Thoracic aorta (tissue), 2 donors: ENCODE data around the gene RAB11FIP3. TPM values are rescaled to one million over a fixed set of nuclear protein-coding genes. Genes with fewer than 3 reads are reported as not detected.
A peak's percentile ranks its signal among the peaks of the same experiment; 100 is the strongest.
"Not testable (repeated sequence)": the region's sequence is repeated elsewhere in the genome, so short reads cannot be mapped to it uniquely, and the experiment has no call there.

Source experiments
- ATAC-seq: fragments of 150-250 bp; one replicate; pipeline ENCODE4 v1.8.0; 2017; ENCODE audit warnings: low read depth; ENCODE audit not compliant: insufficient number of reproducible peaks, low FRiP score
- DNase-seq: peaks from one replicate; pipeline ENCODE4 v3.0.0-alpha.2; 2020; ENCODE audit warnings: low spot score
- H3K27ac ChIP-seq, 2 donors: fragments of 200-600 bp; sonication (generic); 1 replicate in 1 of 2; 2 replicates in 1 of 2; pipeline ENCODE4 v1.5.1; 2016; ENCODE audit warnings: mild to moderate bottlenecking in 2 of 2, moderate library complexity in 2 of 2
- H3K27me3 ChIP-seq: fragments of 200-600 bp; sonication (generic); replicated peaks from 2 replicates; pipeline ENCODE4 v1.6.0; 2016; ENCODE audit warnings: mild to moderate bottlenecking; ENCODE audit not compliant: insufficient read depth
- H3K36me3 ChIP-seq: fragments of 200-600 bp; sonication (generic); one replicate; pipeline ENCODE4 v1.5.1; 2016
- H3K4me1 ChIP-seq, 2 donors: fragments of 200-600 bp; sonication (generic); 1 replicate in 1 of 2; 2 replicates in 1 of 2; pipeline versions ENCODE4 v1.5.1 to v1.6.0; 2016; ENCODE audit warnings: low read depth in 2 of 2, mild to moderate bottlenecking in 1 of 2; ENCODE audit not compliant: control insufficient read depth in 1 of 2
- H3K4me3 ChIP-seq: fragments of 200-600 bp; sonication (generic); 2 replicates; pipeline ENCODE4 v1.5.1; 2016; ENCODE audit warnings: mild to moderate bottlenecking
- H3K9me3 ChIP-seq: fragments of 200-600 bp; sonication (generic); 2 replicates; pipeline ENCODE4 v1.5.1; 2016
- CTCF ChIP-seq: fragments of 200-600 bp; sonication (generic); IDR thresholded peaks from one replicate; pipeline ENCODE4 v1.5.1; 2019; ENCODE audit warnings: antibody characterized with exemption
- total RNA-seq, 2 donors: library from RNA; depleted of rRNA; stranded (reverse); fragments of >200 nt; gene quantifications; one replicate each; pipeline versions ENCODE4 v1.1.0 to v1.2.3, GENCODE V29; 2016

RAB11FIP3 gene
- total RNA-seq, 2 donors from 2014 or later: 70.1 to 71.1 TPM

DNA sequence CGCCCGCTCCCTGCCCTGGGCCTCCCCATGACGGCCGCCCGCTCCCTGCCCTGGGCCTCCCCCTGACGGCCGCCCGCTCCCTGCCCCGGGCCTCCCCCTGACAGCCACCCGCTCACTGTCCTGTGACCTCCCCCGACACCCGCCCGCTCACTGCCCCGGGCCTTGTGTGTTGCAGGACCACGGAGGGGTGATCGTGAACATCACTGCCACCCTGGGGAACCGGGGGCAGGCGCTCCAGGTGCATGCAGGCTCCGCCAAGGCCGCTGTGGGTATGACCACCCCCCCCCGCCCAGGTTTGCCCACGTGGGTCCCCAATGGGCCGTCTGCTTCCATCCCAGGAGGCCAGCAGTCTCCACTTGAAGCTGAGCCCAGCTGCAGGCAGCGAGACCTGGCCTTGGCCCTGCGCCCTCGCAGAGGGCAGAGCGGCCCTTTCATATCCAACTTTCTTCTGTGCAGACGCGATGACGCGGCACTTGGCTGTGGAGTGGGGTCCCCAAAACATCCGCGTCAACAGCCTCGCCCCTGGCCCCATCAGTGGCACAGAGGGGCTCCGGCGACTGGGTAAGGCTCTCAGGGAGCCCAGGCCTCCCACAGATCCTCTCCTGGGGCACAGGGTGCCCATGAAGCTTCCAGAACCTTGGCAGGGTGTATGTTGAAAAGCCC, 14.8 kb upstream of the RAB11FIP3 start:
- Histone ChIP-seq H3K27ac (no peak overlapping the region), H3K36me3 (peaks cover 6% of the 10 kb centered on the region), H3K27me3 (no peaks in the 10 kb centered on the region), H3K4me1 (no peaks in the 10 kb centered on the region), H3K9me3 (no peaks in the 10 kb centered on the region), H3K4me3 (no peak overlapping the region)
- TF ChIP-seq CTCF: no peak
- no peak for ATAC-seq
- no peak for DNase-seq

- Histone ChIP-seq H3K27me3 (no peaks in the 10 kb centered on the region), H3K36me3 (peaks cover 6% of the 10 kb centered on the region), H3K9me3 (no peaks in the 10 kb centered on the region), H3K27ac (no peak overlapping the region), H3K4me3 (no peak overlapping the region), H3K4me1 (no peaks in the 10 kb centered on the region)
- ATAC-seq (no peak), DNase-seq (no peak)
- TF ChIP-seq CTCF: no peak
Observed at GRCh38 chr16:411576-412265, 13.7 kb upstream of the RAB11FIP3 start.

DNA sequence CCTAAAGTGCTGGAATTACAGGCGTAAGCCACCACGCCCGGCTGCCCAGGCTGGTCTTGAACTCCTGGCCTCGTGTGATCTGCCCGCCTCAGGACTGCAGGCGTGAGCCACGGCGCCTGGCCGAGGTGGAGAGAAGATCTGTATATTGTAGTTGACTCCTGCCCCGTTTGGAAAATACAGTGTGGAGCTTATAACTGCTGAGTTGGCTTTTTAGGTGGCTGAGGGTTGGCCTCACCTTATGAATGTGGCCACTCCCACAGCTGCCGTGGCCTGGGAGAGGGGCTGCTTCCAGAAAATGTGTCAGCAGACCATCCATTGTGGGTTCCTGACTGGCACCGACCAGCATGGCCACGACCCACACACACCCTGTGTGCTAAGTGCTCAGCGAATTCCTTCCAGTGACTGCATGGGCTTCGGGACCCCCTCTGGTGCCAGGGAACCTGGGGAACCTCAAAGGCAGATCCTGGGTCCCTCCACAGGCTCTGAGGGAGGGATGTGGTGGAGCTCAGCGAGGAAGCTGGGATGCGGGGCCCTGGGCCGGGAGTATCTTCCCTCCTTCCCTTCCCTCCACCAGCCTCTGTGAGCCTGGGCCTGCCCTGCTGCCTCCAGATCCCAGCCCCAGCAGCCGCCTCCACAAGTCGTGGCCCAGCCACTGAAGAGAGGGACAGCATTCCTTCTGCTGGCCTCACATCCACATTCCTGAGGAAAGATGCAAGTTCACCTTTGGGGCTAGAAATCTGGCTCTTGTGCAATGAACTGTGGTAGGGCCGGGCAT, 10.9 kb upstream of the RAB11FIP3 start:
- TF ChIP-seq CTCF: no peak
- ATAC-seq: no peak

DNA sequence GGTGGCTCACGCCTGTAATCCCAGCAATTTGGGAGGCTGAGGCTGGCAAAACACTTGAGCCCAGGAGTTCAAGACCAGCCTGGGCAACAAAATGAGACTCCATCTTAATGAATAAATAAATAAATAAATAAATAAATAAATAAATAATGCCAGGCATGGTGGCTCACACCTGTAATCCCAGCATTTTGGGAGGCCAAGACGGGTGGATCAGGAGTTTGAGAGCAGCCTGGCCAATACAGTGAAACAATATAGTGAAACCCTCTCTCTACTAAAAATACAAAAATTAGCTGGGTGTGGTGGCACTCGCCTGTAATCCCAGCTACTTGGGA, 10.3 kb upstream of the RAB11FIP3 start:
- H3K27me3 ChIP-seq, H3K4me1 ChIP-seq, DNase-seq, ATAC-seq, H3K36me3 ChIP-seq, H3K27ac ChIP-seq, H3K9me3 ChIP-seq, H3K4me3 ChIP-seq: not testable (repeated sequence)

More for the DNA sequence above, 10.9 kb upstream of the RAB11FIP3 start:
- H3K27ac ChIP-seq: no peak overlapping the region
- H3K36me3 ChIP-seq: peaks cover 6% of the 10 kb centered on the region
- no peak for DNase-seq
- H3K27me3 ChIP-seq: no peaks in the 10 kb centered on the region
- H3K4me3 ChIP-seq: no peak overlapping the region
- no peaks in the 10 kb centered on the region for H3K9me3 ChIP-seq
- no peaks in the 10 kb centered on the region for H3K4me1 ChIP-seq

DNA sequence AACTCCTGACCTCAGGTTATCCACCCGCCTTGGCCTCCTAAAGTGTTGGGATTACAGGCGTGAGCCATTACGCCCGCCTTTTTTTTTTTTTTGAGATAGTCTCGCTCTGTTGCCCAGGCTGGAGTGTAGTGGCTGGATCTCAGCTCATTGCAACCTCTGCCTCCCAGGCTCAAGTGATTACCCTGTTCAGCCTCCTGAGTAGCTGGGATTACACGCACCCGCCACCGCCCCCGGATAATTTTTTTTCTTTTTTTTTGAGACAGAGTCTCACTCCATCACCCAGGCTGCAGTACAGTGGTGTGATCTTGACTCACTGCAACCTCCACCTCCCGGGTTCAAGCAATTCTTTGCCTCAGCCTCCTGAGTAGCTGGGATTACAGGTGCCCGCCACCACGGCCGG, 3.3 kb upstream of the RAB11FIP3 start:
- not testable (repeated sequence) for H3K27me3 ChIP-seq, H3K27ac ChIP-seq, H3K4me3 ChIP-seq, H3K36me3 ChIP-seq, H3K9me3 ChIP-seq, ATAC-seq, DNase-seq
- peaks cover 4 to 24% of the 10 kb centered on the region in 2 donors for H3K4me1 ChIP-seq

- no peaks in the 10 kb centered on the region for H3K36me3 ChIP-seq
- DNase-seq: peak; percentile 83
- peak overlapping the region; percentile 82 for H3K4me3 ChIP-seq
- peaks cover 14 to 42% of the 10 kb centered on the region in 2 donors for H3K4me1 ChIP-seq
- no peak for TF ChIP-seq CTCF
- peak; percentile 80 for ATAC-seq
- H3K27ac ChIP-seq: peak overlapping the region; percentile 96
- no peaks in the 10 kb centered on the region for H3K27me3 ChIP-seq
- H3K9me3 ChIP-seq: no peaks in the 10 kb centered on the region
Observed at GRCh38 chr16:424033-424622, 1.3 kb upstream of the RAB11FIP3 start.
